ENCODE results near the gene CCDC50.

Gene CCDC50

GRCh38 chr3:191343913-191344312 is 14.7 kb downstream of the CCDC50 start:
- H3K4me3 ChIP-seq (ENCODE audit: low read depth, low read length): no peak overlapping the region

GRCh38 chr3:191345334-191345733 is 16.1 kb downstream of the CCDC50 start:
- TF ChIP-seq CTCF (conservative IDR thresholded peaks at IDR 0.05; ENCODE audit: low read depth, low read length): no peak
- DNase-seq (ENCODE audit: low read depth): peak; percentile 38

More at GRCh38 chr3:191343913-191344312, 14.7 kb downstream of the CCDC50 start:
- TF ChIP-seq CTCF (conservative IDR thresholded peaks at IDR 0.05; ENCODE audit: low read depth, low read length): no peak
- DNase-seq (ENCODE audit: low read depth): no peak

GRCh38 chr3:191347228-191347627 is 18.0 kb downstream of the CCDC50 start:
- TF ChIP-seq CTCF (conservative IDR thresholded peaks at IDR 0.05; ENCODE audit: low read depth, low read length): no peak
- DNase-seq (ENCODE audit: low read depth): no peak
- no peak overlapping the region for H3K4me3 ChIP-seq (ENCODE audit: low read depth, low read length)

More at GRCh38 chr3:191345334-191345733, 16.1 kb downstream of the CCDC50 start:
- H3K4me3 ChIP-seq (ENCODE audit: low read depth, low read length): no peak overlapping the region

DNA sequence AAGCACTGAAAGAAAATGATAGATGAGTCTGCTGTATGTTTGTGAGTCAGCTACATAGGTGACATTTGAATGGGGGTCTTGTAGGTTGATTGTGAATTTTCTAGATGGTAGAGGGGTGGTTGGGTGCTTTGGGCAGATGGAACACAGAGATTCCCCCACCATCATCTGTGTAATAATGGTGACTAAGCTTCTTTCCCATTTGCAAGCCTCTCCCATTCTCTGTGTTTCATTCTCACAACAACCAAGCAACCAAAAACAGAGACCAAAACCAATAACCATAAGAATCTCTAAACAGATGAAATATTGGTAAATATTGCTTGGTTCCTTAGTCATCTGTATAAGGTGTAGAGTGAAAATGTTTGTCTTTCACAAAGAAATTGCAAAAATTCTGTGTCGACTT is 18.9 kb downstream of the CCDC50 start:
- no peak for DNase-seq (ENCODE audit: low read depth)

GRCh38 chr3:191350396-191351090 is 21.3 kb downstream of the CCDC50 start:
- no peak overlapping the region for H3K4me3 ChIP-seq (ENCODE audit: low read depth, low read length)
- peak; percentile 51 for DNase-seq (ENCODE audit: low read depth)
- no peak for TF ChIP-seq CTCF (conservative IDR thresholded peaks at IDR 0.05; ENCODE audit: low read depth, low read length)

More for the DNA sequence above, 18.9 kb downstream of the CCDC50 start:
- no peak for TF ChIP-seq CTCF (conservative IDR thresholded peaks at IDR 0.05; ENCODE audit: low read depth, low read length)
- H3K4me3 ChIP-seq (ENCODE audit: low read depth, low read length): no peak overlapping the region

- H3K4me3 ChIP-seq (ENCODE audit: low read depth, low read length): no peak overlapping the region
- no peak for DNase-seq (ENCODE audit: low read depth)
- TF ChIP-seq CTCF (conservative IDR thresholded peaks at IDR 0.05; ENCODE audit: low read depth, low read length): no peak
Measured at GRCh38 chr3:191352014-191352413, 22.8 kb downstream of the CCDC50 start.

Data from choroid plexus epithelial cell (primary cell).